Measurements from ENCODE around the gene TRIM14.
"Not testable (repeated sequence)": the region's sequence is repeated elsewhere in the genome, so short reads cannot be mapped to it uniquely, and the experiment has no call there.

Gene TRIM14

GRCh38 chr9:98021306-98022040, 97.5 kb downstream of the TRIM14 start:
- 86% methylated on average over 8 of the region's 8 CpGs for WGBS
- H3K27ac ChIP-seq (ENCODE audit: low read depth, low read length), result no peak overlapping the region

DNA sequence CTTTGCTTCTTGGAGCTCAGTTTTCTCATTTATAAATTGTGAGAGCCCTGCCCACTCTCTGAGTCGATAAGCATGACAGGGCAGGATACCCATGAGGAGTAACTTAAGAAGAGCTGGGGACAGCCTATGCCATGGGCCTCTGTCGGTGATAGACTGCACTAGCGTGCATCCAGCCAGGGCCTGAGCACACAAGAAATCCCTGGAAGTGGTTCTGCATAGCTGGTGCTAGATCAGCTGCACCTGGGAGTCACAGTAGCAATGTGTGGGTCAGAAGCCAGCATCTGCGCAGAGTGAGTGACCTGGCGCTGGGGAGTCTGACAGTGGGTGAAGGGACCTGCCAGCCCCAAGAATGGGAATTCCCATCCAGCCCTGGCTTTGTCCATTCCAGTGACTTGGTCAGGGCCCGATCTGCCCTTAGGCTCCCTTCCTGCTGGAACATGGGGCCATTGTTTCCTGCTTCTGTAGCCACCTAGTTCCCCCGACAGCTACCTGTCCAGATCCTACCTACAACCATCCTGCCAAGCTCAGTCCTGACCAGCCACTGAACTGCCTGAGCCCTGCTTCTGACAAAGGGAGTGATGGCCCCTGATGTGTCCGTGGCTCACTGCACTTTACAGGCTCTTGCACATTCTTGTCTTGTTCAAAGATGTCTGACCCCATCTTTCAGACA, 98.4 kb downstream of the TRIM14 start:
- Histone ChIP-seq H3K27me3 (ENCODE audit: insufficient read depth, low read length) (no peaks in the 10 kb centered on the region), H3K9ac (ENCODE audit: low read depth, low read length) (no peak overlapping the region), H3K27ac (ENCODE audit: low read depth, low read length) (no peak overlapping the region), H3K9me3 (ENCODE audit: insufficient read depth, low read depth, low read length) (no peaks in the 10 kb centered on the region), H3K4me3 (ENCODE audit: low read length) (no peak overlapping the region), H3K36me3 (ENCODE audit: insufficient read depth, low read length) (peaks cover 33% of the 10 kb centered on the region), H3K4me1 (ENCODE audit: insufficient read depth, low read length) (no peaks in the 10 kb centered on the region)
- 93% methylated on average over 8 of the region's 8 CpGs for WGBS

More at GRCh38 chr9:98021306-98022040, 97.5 kb downstream of the TRIM14 start:
- Histone ChIP-seq H3K27me3 (ENCODE audit: insufficient read depth, low read length) (no peaks in the 10 kb centered on the region), H3K9ac (ENCODE audit: low read depth, low read length) (no peak overlapping the region), H3K4me1 (ENCODE audit: insufficient read depth, low read length) (no peaks in the 10 kb centered on the region), H3K4me3 (ENCODE audit: low read length) (no peak overlapping the region), H3K36me3 (ENCODE audit: insufficient read depth, low read length) (peaks cover 25% of the 10 kb centered on the region), H3K9me3 (ENCODE audit: insufficient read depth, low read depth, low read length) (no peaks in the 10 kb centered on the region)

DNA sequence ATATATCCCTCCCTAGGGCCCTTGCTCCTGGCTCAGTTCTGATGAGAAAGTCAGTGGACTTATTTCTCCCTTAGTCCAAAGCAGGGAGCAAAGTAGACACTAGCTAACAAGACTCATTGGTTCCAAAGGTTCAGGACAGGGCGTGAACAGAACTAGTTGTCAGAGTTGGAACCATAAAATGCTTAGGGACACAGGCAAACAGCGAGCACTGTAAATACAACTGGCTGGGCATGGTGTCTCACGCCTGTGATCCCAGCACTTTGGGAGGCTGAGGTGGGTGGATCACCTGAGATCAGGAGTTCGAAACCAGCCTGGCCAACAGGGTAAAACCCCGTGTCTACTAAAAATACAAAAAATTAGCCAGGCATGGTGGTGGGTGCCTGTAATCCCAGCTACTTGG, 99.2 kb downstream of the TRIM14 start:
- H3K9me3 ChIP-seq (ENCODE audit: insufficient read depth, low read depth, low read length); H3K9ac ChIP-seq (ENCODE audit: low read depth, low read length); H3K4me1 ChIP-seq (ENCODE audit: insufficient read depth, low read length); H3K27me3 ChIP-seq (ENCODE audit: insufficient read depth, low read length); H3K27ac ChIP-seq (ENCODE audit: low read depth, low read length); H3K4me3 ChIP-seq (ENCODE audit: low read length): not testable (repeated sequence)
- H3K36me3 ChIP-seq (ENCODE audit: insufficient read depth, low read length), result peaks cover 41% of the 10 kb centered on the region
- 78% methylated on average over 5 of the region's 5 CpGs for WGBS
